Omental fat pad (tissue), 4 donors: Measurements from ENCODE around the gene ZNF275. TPM values are rescaled to one million over a fixed set of nuclear protein-coding genes. Genes with fewer than 3 reads are reported as not detected.
"Not testable (repeated sequence)": the region's sequence is repeated elsewhere in the genome, so short reads cannot be mapped to it uniquely, and the experiment has no call there.

Source experiments
- ATAC-seq: fragments of 150-250 bp; one replicate; pipeline ENCODE4 v1.9.1; 2016; ENCODE audit warnings: mild to moderate bottlenecking, moderate library complexity; ENCODE audit not compliant: low FRiP score
- DNase-seq: peaks from one replicate; pipeline ENCODE4 v3.0.0-alpha.2; 2019; ENCODE audit warnings: low spot score
- total RNA-seq, 4 donors: library from RNA; depleted of rRNA; stranded (reverse); fragments of >200 nt; gene quantifications; one replicate each; pipeline ENCODE4 v1.1.0, GENCODE V29; 2016
- TF ChIP-seq, protein P1 (sequence below), 3 donors: fragments of 450-650 bp; IDR thresholded peaks; one replicate each; pipeline ENCODE4 v1.5.1; 2016 to 2017; ENCODE audit warnings: antibody characterized with exemption in 3 of 3, mild to moderate bottlenecking in 3 of 3, moderate library complexity in 2 of 3

ZNF275 gene
- total RNA-seq, 4 donors from 2014 or later = 14.6 to 45.4 (median 19.5) TPM

DNA sequence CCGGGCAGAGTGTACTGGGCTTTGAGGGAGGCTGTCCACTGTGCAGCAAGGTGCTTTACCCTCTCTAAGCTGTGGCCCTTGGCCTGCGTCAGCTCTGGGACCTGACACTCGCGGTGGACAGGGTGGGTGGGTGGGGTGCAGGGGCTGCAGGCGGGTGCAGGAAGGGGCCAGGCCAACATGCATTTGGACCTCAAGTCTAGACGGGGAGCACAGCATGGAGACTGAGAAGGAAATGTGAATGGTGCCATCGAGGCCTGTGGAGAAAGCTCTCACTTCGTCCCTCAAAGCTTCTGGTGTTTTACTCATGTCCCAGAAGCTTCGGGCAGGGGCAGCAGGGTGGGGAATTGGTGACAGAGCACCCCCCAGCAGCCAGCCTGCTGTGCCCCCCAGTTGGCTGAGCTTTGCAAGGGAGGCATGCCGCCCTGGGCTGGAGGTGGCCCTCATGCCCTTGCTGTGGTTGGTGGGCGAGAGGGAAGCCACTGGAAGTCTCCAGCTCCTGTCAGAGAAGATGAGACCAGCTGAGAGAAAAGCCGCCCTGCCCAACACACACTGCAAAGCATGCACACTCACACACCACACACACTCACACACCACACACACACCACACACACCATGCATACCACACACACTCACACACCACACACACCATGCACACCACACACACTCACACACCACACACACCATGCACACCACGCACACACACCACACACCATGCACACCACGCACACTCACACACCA, 54.9 kb downstream of the ZNF275 start:
- ATAC-seq = no peak
- TF ChIP-seq, protein P1, sequence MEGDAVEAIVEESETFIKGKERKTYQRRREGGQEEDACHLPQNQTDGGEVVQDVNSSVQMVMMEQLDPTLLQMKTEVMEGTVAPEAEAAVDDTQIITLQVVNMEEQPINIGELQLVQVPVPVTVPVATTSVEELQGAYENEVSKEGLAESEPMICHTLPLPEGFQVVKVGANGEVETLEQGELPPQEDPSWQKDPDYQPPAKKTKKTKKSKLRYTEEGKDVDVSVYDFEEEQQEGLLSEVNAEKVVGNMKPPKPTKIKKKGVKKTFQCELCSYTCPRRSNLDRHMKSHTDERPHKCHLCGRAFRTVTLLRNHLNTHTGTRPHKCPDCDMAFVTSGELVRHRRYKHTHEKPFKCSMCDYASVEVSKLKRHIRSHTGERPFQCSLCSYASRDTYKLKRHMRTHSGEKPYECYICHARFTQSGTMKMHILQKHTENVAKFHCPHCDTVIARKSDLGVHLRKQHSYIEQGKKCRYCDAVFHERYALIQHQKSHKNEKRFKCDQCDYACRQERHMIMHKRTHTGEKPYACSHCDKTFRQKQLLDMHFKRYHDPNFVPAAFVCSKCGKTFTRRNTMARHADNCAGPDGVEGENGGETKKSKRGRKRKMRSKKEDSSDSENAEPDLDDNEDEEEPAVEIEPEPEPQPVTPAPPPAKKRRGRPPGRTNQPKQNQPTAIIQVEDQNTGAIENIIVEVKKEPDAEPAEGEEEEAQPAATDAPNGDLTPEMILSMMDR (IDR thresholded peaks at IDR 0.05) = no peak

DNA sequence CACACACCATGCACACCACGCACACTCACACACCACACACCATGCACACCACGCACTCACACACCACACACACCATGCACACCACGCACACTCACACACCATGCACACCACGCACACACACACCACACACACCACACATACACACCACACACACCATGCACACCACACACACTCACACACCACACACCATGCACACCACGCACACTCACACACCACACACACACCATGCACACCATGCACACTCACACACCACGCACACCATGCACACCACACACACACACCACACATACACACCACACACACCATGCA, 55.5 kb downstream of the ZNF275 start:
- not testable (repeated sequence) for ATAC-seq, DNase-seq

More for the DNA sequence above, 54.9 kb downstream of the ZNF275 start:
- no peak for DNase-seq

DNA sequence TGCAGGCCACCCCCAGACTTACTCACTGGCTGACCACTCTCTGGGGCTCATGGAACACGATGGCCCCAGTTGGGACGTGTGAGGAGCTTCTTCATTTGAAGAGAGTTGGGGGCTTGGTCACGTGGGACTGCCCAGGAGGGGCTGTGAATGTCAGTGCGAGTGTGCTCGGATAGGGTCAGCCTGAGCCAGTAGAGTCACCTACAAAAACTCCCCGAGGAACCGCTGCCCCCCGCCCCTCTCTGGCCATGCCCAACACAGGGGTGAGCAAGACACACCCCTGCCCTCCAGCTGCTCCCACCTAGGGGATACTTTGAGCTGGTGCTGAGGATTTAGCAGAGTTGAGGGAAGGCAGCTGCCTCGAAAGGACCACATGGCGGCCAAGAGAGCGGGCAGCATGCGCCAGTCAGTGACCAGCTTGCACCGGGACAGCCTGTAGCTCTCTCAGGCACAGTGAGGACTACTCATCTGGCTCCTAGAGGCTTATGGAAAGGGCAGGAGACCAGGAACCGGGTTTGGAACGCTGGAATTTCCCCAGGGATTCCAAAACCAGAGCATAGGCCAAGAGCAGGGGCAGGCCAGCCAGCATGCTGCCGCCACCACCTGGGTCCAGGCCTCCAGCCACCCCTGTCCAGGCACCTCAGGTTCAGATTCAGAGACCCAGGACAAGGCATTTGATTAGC, 58.8 kb downstream of the ZNF275 start:
- DNase-seq (no peak), ATAC-seq (no peak)
- TF ChIP-seq, protein P1 (IDR thresholded peaks at IDR 0.05) = no peak

DNA sequence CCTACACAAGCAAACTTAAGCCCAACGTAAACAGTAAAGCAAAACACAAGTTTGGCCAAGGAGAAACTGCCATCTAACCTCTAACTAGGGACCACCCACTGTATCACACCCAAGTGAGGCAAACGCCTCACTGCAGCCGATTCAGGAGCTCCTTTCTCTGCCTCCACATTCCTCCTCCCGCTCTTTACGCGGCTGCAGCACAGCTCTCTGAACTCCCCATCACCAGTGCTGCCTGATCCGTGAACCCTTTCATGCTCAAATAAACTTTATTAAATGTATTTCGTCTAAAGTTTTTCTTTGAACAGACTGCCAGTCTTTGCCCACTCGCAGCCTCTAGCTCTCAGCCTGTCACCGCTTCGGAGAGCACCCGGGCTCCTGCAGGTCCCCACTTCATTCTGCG, 60.7 kb downstream of the ZNF275 start:
- no peak for DNase-seq
- TF ChIP-seq, protein P1 (IDR thresholded peaks at IDR 0.05) = no peak
- ATAC-seq = no peak

DNA sequence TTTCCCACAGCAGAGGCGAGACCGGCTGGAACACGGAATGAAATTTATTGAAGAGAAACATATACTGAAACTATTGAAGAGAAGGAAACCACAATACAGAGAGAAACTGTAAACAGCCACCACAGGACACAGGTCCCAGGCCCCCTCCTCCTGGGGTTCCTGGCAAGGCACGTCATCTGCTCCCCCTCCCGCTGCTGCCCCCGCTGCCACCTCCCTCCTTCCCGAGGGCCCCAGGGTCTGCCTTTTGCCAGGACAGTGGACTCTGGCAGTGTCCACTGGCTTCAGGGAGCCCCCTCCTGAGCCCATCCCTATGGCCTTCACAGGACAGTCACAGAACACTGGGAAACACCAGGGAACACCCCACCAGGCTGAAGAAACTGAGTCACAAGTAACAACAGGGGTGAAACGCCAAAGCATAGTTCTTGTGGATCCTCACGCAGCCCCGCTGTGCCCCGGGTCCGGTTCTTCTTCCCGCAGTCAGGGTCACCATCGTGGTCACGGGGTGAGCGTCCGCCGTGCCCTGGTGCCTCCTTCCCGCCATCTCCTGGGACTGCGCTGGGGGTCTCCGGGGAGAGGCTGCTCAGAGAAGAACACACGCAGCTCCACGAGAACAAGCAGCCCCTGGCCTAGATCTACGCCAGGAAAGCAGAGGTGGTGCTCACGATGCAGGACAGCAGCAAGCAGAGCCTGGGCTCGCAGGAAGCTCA, 61.8 kb downstream of the ZNF275 start:
- TF ChIP-seq, protein P1 (IDR thresholded peaks at IDR 0.05) = no peak
- no peak for ATAC-seq
- no peak for DNase-seq

DNA sequence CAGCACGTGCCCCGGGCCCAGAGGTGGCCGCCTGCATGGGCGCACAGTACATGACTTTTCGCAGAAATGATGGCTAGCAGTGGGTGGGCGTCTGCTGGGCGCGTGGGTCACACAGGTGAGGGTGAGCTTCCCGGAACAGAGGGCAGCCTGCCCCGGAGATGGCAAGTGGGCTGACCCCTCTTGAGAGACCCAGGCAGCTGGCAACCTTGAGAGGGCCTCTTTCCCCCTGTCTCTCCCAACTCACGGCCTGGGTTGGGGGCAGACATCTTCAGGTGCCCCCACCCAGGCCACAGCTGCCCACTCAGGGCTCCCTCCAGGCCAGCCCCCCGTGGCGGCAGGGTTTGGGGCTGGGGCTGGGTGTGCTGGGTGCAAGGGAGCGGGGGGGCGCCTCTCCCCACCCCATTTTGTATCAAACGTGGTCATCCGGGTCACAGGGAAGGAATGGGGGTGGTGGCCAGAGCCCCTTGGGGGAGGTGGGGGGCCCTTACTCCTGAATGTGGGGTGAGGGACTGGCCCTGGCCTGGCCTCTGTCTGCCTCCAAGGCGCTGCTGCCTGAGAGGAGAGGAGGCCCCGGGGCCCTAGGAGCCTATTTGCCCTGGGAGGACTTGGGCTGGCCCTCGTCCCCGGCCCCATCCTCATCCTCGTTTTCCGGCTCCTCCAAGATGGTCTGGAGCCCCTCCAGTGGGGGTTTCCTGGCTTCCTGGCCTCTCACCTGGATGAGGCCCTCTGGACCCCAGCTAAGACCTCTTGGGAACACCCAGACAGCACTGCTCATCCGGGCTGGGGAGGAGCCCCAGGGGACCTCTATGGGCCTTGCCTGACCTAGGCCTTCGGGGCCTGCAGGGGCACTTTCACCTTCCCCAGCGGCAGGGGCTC, 62.6 kb downstream of the ZNF275 start:
- TF ChIP-seq, protein P1 (IDR thresholded peaks at IDR 0.05) = no peak
- ATAC-seq (no peak), DNase-seq (no peak)
